ENCODE results near the gene CCT3.

- TF ChIP-seq EZH2 (IDR thresholded peaks at IDR 0.05; ENCODE audit: low read length, missing control alignments), result no peak
- TF ChIP-seq, protein P1, sequence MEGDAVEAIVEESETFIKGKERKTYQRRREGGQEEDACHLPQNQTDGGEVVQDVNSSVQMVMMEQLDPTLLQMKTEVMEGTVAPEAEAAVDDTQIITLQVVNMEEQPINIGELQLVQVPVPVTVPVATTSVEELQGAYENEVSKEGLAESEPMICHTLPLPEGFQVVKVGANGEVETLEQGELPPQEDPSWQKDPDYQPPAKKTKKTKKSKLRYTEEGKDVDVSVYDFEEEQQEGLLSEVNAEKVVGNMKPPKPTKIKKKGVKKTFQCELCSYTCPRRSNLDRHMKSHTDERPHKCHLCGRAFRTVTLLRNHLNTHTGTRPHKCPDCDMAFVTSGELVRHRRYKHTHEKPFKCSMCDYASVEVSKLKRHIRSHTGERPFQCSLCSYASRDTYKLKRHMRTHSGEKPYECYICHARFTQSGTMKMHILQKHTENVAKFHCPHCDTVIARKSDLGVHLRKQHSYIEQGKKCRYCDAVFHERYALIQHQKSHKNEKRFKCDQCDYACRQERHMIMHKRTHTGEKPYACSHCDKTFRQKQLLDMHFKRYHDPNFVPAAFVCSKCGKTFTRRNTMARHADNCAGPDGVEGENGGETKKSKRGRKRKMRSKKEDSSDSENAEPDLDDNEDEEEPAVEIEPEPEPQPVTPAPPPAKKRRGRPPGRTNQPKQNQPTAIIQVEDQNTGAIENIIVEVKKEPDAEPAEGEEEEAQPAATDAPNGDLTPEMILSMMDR (conservative IDR thresholded peaks at IDR 0.05 in 1 of 2, IDR thresholded peaks at IDR 0.05 in 1 of 2; ENCODE audit: low read depth in 1 of 2, low read length in 2 of 2), result no peak
Measured at GRCh38 chr1:156372265-156372586, 34.1 kb upstream of the CCT3 start.

Measured in fibroblast of lung (primary cell).